Astrocyte of the cerebellum (primary cell): ENCODE measurements around the gene PFDN4.
A peak's percentile ranks its signal among the peaks of the same experiment; 100 is the strongest.

Source experiments
- DNase-seq: peaks from one replicate; pipeline ENCODE4 v3.0.0-alpha.2; 2011; ENCODE audit warnings: low read depth
- H3K4me3 ChIP-seq: 2 replicates; pipeline ENCODE4 v1.5.1; 2011; ENCODE audit warnings: mild to moderate bottlenecking, low read depth, low read length, moderate library complexity
- CTCF ChIP-seq: IDR thresholded peaks from 2 replicates; pipeline ENCODE4 v1.5.1; 2012; ENCODE audit warnings: low read length, low read depth, moderate library complexity, mild to moderate bottlenecking; ENCODE audit errors: missing control alignments
- in situ Hi-C: cut with HindIII; loops from 2 replicates; pipeline ENCODE4 v1.10.0; 2017; ENCODE audit warnings: low sequenced_read_pairs

Gene PFDN4

GRCh38 chr20:54195483-54196472 is 12.1 kb upstream of the PFDN4 start:
- no peak for TF ChIP-seq CTCF

GRCh38 chr20:54197621-54198604 is 10.0 kb upstream of the PFDN4 start:
- H3K4me3 ChIP-seq: no peak overlapping the region
- in situ Hi-C loops: no loop called here
- peak; percentile 50 for TF ChIP-seq CTCF
- DNase-seq: peak; percentile 54

More at GRCh38 chr20:54195483-54196472, 12.1 kb upstream of the PFDN4 start:
- DNase-seq: no peak
- in situ Hi-C loops: no loop called here
- H3K4me3 ChIP-seq: no peak overlapping the region

- in situ Hi-C loops: no loop called here
- no peak for TF ChIP-seq CTCF
- DNase-seq: no peak
- no peak overlapping the region for H3K4me3 ChIP-seq
Measured at GRCh38 chr20:54199283-54199682, 8.6 kb upstream of the PFDN4 start.

- H3K4me3 ChIP-seq: no peak overlapping the region
- in situ Hi-C loops: no loop called here
- TF ChIP-seq CTCF: peak; percentile 92
- peak; percentile 61 for DNase-seq
Measured at GRCh38 chr20:54199721-54200176, 8.1 kb upstream of the PFDN4 start.

GRCh38 chr20:54200487-54201267 is 7.2 kb upstream of the PFDN4 start:
- in situ Hi-C loops: no loop called here

More at GRCh38 chr20:54200487-54201267, 7.2 kb upstream of the PFDN4 start:
- no peak overlapping the region for H3K4me3 ChIP-seq
- no peak for DNase-seq
- TF ChIP-seq CTCF: no peak
